HEK293 (cell line): ENCODE results near the gene GCLM.

Experiments
- CTCF ChIA-PET: fragments of 350-600 bp; formaldehyde crosslinking; extraction: SDS; loops from one replicate; lab custom pipeline; 2021; ENCODE audit warnings: antibody characterized with exemption; lab: Yijun Ruan, JAX
- POLR2A ChIA-PET: fragments of 300-600 bp; formaldehyde crosslinking; extraction: SDS; loops from one replicate; lab custom pipeline; 2020; ENCODE audit warnings: antibody characterized with exemption, inconsistent platforms; lab: Yijun Ruan, JAX
- H3K27ac ChIP-seq: fragments of 200-500 bp; sonication (Bioruptor generic); 2 replicates; pipeline ENCODE4 v1.5.1; 2014; ENCODE audit warnings: low read depth, low read length, control low read depth, inconsistent platforms; ENCODE audit errors: extremely low read depth
- H3K36me3 ChIP-seq, 2 experiments: fragments of 200-500 bp in 1 of 2; sonication (Bioruptor generic) in 1 of 2; 1 replicate in 1 of 2; 2 replicates in 1 of 2; pipeline ENCODE4 v1.5.1; 2014 to 2017; ENCODE audit warnings: inconsistent platforms in 2 of 2, low read length in 2 of 2; ENCODE audit not compliant: control insufficient read depth in 2 of 2, insufficient read depth in 1 of 2
- H3K4me1 ChIP-seq: fragments of 200-500 bp; sonication (Bioruptor generic); 2 replicates; pipeline ENCODE4 v1.5.1; 2014; ENCODE audit warnings: mild to moderate bottlenecking, low read length, inconsistent platforms; ENCODE audit not compliant: control insufficient read depth, insufficient read depth
- H3K4me3 ChIP-seq: 2 replicates; pipeline ENCODE4 v1.5.1; 2011; ENCODE audit warnings: low read depth, mild to moderate bottlenecking, control low read depth, low read length, moderate library complexity
- H3K9me3 ChIP-seq: fragments of 200-500 bp; sonication (Bioruptor generic); 2 replicates; pipeline ENCODE4 v1.5.1; 2014; ENCODE audit warnings: low read depth, low read length, inconsistent platforms; ENCODE audit not compliant: control insufficient read depth, insufficient read depth
- BCL6B ChIP-seq: fragments of 450-650 bp; formaldehyde crosslinking; IDR thresholded peaks from 2 replicates; pipeline ENCODE4 v1.5.1; 2017; ENCODE audit warnings: missing biosample characterization, missing genetic modification characterization
- GFI1B ChIP-seq: fragments of 450-650 bp; formaldehyde crosslinking; IDR thresholded peaks from 2 replicates; pipeline ENCODE4 v1.5.1; 2016; ENCODE audit warnings: missing biosample characterization, missing genetic modification characterization
- PRDM6 ChIP-seq: fragments of 450-650 bp; formaldehyde crosslinking; IDR thresholded peaks from 2 replicates; pipeline ENCODE4 v1.5.1; 2017; ENCODE audit warnings: missing biosample characterization, missing genetic modification characterization
- ZNF121 ChIP-seq: fragments of 450-650 bp; formaldehyde crosslinking; IDR thresholded peaks from 2 replicates; pipeline ENCODE4 v1.5.1; 2016; ENCODE audit warnings: missing biosample characterization, missing genetic modification characterization
- ZNF366 ChIP-seq: fragments of 450-650 bp; formaldehyde crosslinking; conservative IDR thresholded peaks from 2 replicates; pipeline ENCODE4 v1.5.1; 2016; ENCODE audit warnings: missing biosample characterization, missing genetic modification characterization
- ZNF596 ChIP-seq: fragments of 450-650 bp; IDR thresholded peaks from 2 replicates; pipeline ENCODE4 v1.5.0; 2018; ENCODE audit warnings: missing biosample characterization, mild to moderate bottlenecking, missing genetic modification characterization, moderate library complexity
- ZXDB ChIP-seq: fragments of 450-650 bp; formaldehyde crosslinking; IDR thresholded peaks from 2 replicates; pipeline ENCODE4 v1.5.1; 2016; ENCODE audit warnings: missing biosample characterization, missing genetic modification characterization
- TF ChIP-seq, protein P1 (sequence below): fragments of 450-650 bp; formaldehyde crosslinking; IDR thresholded peaks from 2 replicates; pipeline ENCODE4 v1.5.1; 2016; ENCODE audit warnings: missing biosample characterization, missing genetic modification characterization

GCLM gene

DNA sequence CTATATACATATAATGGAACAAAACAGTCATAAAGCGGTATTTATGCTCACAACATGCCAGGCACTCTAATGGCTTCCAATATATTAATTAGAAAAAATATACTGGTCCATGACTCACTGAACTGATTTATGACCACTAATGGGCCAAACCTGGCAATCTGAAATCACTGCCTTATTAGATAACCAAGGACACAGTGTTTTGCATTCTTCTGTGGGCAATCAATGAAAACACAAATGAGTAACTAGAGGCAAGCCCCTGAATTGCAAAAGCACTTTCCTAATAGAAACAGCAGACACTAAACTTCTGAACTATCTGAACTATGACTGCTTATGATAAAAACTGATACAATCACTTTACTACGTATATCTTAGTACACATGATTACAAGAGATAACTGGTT is 3.5 kb downstream of the GCLM start:
- ChIA-PET POLR2A (no interaction called here), CTCF (no interaction called here)
- Histone ChIP-seq H3K9me3 (no peaks in the 10 kb centered on the region), H3K4me1 (peaks cover 25% of the 10 kb centered on the region), H3K27ac (no peak overlapping the region), H3K36me3 (peaks cover 0 to 7% of the 10 kb centered on the region in 2 experiments; a peak in 1 of 3 replicates), H3K4me3 (no peak overlapping the region)
- TF ChIP-seq, protein P1, sequence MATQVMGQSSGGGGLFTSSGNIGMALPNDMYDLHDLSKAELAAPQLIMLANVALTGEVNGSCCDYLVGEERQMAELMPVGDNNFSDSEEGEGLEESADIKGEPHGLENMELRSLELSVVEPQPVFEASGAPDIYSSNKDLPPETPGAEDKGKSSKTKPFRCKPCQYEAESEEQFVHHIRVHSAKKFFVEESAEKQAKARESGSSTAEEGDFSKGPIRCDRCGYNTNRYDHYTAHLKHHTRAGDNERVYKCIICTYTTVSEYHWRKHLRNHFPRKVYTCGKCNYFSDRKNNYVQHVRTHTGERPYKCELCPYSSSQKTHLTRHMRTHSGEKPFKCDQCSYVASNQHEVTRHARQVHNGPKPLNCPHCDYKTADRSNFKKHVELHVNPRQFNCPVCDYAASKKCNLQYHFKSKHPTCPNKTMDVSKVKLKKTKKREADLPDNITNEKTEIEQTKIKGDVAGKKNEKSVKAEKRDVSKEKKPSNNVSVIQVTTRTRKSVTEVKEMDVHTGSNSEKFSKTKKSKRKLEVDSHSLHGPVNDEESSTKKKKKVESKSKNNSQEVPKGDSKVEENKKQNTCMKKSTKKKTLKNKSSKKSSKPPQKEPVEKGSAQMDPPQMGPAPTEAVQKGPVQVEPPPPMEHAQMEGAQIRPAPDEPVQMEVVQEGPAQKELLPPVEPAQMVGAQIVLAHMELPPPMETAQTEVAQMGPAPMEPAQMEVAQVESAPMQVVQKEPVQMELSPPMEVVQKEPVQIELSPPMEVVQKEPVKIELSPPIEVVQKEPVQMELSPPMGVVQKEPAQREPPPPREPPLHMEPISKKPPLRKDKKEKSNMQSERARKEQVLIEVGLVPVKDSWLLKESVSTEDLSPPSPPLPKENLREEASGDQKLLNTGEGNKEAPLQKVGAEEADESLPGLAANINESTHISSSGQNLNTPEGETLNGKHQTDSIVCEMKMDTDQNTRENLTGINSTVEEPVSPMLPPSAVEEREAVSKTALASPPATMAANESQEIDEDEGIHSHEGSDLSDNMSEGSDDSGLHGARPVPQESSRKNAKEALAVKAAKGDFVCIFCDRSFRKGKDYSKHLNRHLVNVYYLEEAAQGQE (tag by site-specific recombination) = no peak
- TF ChIP-seq GFI1B (peak; percentile 59), ZXDB (tag by site-specific recombination) (0 out of 2 replicates have a peak, but pooled peaks have one; percentile 20), PRDM6 (tag by site-specific recombination) (peak; percentile 7; the same call in 1 of the 2 replicates), ZNF366 (tag by site-specific recombination) (0 out of 2 replicates have a peak, but pooled peaks have one; percentile 17)

DNA sequence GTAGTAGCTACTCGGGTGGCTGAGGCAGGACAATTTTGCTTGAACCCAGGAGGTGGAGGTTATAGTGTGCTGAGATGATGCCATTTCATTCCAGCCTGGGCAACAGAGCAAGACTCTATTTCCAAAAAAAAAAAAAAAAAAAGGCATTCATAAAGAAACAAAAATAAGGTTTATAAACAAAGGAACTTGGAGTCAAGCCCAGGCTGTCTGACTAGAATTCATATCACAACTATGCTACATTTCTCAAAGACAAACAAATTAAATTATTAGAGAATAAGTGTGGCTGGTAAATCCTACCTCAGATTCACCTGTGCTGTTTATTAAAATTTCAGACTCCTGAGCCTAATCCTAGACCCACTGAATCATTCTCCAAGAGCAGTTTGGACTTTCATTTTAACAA is 4.2 kb downstream of the GCLM start:
- TF ChIP-seq ZNF121 (tag by site-specific recombination) (peak; percentile 76), BCL6B (no peak)
- H3K27ac ChIP-seq = no peak overlapping the region
- no peaks in the 10 kb centered on the region for H3K9me3 ChIP-seq
- ChIA-PET POLR2A (interaction anchor here (0.7 kb wide), 1 partner anchor 26 kb away, joined by 4 read pairs; the partner anchor contains the start of gene DNTTIP2), CTCF (interaction anchor here (0.7 kb wide), 1 partner anchor 76 kb away, joined by 4 read pairs; no protein-coding TSS in a partner anchor)
- H3K36me3 ChIP-seq = peaks cover 0 to 12% of the 10 kb centered on the region in 2 experiments; a peak in 1 of 3 replicates
- H3K4me1 ChIP-seq = peaks cover 25% of the 10 kb centered on the region
- H3K4me3 ChIP-seq = no peak overlapping the region

DNA sequence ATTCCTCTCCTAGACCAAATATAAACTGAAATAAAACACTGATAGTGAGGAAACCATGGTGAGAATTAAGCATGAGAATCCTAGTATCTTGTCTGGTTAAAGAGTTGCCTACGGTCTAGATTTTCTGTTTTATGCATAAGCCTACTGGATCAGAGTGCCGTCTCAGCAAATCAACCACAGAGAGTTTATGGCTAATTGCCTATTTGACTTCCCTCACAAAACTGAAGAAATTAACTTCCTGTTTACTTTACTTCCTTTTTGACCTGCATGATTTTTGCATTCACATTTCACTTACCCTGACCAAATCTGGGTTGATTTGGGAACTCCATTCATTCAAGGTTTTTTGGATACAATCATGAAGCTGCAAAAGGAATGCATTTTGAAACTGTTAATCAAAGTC is 5.0 kb downstream of the GCLM start:
- Histone ChIP-seq H3K27ac (no peak overlapping the region), H3K4me3 (no peak overlapping the region), H3K36me3 (peaks cover 0 to 15% of the 10 kb centered on the region in 2 experiments; a peak in 2 of 3 replicates), H3K9me3 (no peaks in the 10 kb centered on the region), H3K4me1 (peaks cover 25% of the 10 kb centered on the region)
- ChIA-PET POLR2A (interaction anchor here (0.7 kb wide), 1 partner anchor 25 kb away, joined by 4 read pairs; the partner anchor contains the start of gene DNTTIP2), CTCF (no interaction called here)
- TF ChIP-seq ZNF596 (tag by site-specific recombination) (no peak), PRDM6 (tag by site-specific recombination) (peak; percentile 79)
